ENCODE measurements around the gene STK26. TPM values are rescaled to one million over a fixed set of nuclear protein-coding genes. Genes with fewer than 3 reads are reported as not detected.
"Not testable (repeated sequence)": the region's sequence is repeated elsewhere in the genome, so short reads cannot be mapped to it uniquely, and the experiment has no call there.

STK26 gene
- total RNA-seq, 4 donors from 2014 or later: 0.58 to 3.1 (median 0.86) TPM

DNA sequence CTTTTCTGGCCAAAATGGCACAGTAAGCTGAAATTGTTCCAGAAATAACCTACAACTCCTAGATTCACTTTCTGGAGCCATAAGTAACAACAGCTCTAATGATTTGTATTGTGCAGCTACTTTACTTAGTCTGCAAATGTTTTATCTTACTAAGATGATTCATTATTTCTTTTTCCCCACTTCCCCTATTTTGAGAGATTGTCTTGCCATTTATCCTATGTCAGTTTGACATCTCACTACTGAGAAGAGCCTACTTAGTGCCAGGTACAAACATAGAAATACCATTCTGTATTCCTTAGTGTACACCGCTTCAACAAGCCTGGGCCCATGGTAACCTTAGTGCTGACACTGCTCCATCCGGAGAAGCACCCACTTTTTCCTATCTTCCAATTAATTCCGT is 13.8 kb upstream of the STK26 start:
- ATAC-seq (no peak), DNase-seq (no peak)
- Histone ChIP-seq H3K27ac (no peak overlapping the region), H3K4me1 (no peaks in the 10 kb centered on the region), H3K4me3 (no peak overlapping the region), H3K36me3 (no peaks in the 10 kb centered on the region), H3K9me3 (no peaks in the 10 kb centered on the region), H3K27me3 (peaks cover 0 to 6% (median 0%) of the 10 kb centered on the region in 3 donors)
- TF ChIP-seq, protein P1, sequence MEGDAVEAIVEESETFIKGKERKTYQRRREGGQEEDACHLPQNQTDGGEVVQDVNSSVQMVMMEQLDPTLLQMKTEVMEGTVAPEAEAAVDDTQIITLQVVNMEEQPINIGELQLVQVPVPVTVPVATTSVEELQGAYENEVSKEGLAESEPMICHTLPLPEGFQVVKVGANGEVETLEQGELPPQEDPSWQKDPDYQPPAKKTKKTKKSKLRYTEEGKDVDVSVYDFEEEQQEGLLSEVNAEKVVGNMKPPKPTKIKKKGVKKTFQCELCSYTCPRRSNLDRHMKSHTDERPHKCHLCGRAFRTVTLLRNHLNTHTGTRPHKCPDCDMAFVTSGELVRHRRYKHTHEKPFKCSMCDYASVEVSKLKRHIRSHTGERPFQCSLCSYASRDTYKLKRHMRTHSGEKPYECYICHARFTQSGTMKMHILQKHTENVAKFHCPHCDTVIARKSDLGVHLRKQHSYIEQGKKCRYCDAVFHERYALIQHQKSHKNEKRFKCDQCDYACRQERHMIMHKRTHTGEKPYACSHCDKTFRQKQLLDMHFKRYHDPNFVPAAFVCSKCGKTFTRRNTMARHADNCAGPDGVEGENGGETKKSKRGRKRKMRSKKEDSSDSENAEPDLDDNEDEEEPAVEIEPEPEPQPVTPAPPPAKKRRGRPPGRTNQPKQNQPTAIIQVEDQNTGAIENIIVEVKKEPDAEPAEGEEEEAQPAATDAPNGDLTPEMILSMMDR (IDR thresholded peaks at IDR 0.05 in 4 of 5, conservative IDR thresholded peaks at IDR 0.05 in 1 of 5): no peak
- no peak for TF ChIP-seq POLR2A (IDR thresholded peaks at IDR 0.05)
- intact Hi-C loops (cut with DNase I; ENCODE audit: low total_unique reads) (no loop called here), in situ Hi-C loops (cut with MboI; ENCODE audit: low sequenced_read_pairs in 4 of 4) (no loop called here)

DNA sequence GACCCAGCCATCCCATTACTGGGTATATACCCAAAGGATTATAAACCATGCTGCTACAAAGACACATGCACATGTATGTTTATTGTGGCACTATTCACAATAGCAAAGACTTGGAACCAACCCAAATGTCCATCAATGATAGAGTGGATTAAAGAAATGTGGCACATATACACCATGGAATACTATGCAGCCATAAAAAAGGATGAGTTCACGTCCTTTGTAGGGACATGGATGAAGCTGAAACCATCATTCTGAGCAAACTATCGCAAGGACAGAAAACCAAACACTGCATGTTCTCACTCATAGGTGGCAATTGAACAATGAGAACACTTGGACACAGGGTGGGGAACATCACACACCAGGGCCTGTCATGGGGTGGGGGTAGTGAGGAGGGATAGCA is 12.9 kb upstream of the STK26 start:
- in situ Hi-C loops (cut with MboI; ENCODE audit: low sequenced_read_pairs in 4 of 4); ATAC-seq; H3K9me3 ChIP-seq; H3K4me3 ChIP-seq; H3K27ac ChIP-seq; H3K27me3 ChIP-seq; H3K4me1 ChIP-seq; intact Hi-C loops (cut with DNase I; ENCODE audit: low total_unique reads); DNase-seq; H3K36me3 ChIP-seq: not testable (repeated sequence)

DNA sequence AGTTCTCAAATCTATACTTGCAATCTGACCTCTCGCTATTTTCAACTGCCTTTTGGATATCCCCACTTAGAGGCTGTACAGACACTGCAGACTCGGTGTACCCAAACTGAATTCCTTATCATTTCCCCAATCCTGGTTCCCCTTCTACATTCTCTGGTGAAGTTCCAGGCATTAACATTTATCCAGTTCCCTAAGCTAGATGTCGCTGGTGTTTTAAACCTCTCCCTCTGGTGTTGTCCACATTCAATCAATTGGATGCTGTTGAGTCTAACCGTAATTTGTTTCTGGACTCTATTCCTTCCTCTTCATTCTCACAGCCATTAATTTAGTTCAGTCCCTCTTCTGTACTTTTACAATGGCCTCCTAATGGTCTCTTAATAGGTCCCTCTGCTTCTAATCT is 7.2 kb upstream of the STK26 start:
- Histone ChIP-seq H3K27me3 (no peaks in the 10 kb centered on the region), H3K4me1 (no peaks in the 10 kb centered on the region), H3K27ac (no peak overlapping the region), H3K4me3 (no peak overlapping the region), H3K9me3 (no peaks in the 10 kb centered on the region), H3K36me3 (no peaks in the 10 kb centered on the region)
- no peak for ATAC-seq
- TF ChIP-seq POLR2A (IDR thresholded peaks at IDR 0.05): no peak
- TF ChIP-seq, protein P1 (IDR thresholded peaks at IDR 0.05 in 4 of 5, conservative IDR thresholded peaks at IDR 0.05 in 1 of 5): no peak
- in situ Hi-C loops (cut with MboI; ENCODE audit: low sequenced_read_pairs in 4 of 4) (no loop called here), intact Hi-C loops (cut with DNase I; ENCODE audit: low total_unique reads) (no loop called here)
- DNase-seq: no peak

DNA sequence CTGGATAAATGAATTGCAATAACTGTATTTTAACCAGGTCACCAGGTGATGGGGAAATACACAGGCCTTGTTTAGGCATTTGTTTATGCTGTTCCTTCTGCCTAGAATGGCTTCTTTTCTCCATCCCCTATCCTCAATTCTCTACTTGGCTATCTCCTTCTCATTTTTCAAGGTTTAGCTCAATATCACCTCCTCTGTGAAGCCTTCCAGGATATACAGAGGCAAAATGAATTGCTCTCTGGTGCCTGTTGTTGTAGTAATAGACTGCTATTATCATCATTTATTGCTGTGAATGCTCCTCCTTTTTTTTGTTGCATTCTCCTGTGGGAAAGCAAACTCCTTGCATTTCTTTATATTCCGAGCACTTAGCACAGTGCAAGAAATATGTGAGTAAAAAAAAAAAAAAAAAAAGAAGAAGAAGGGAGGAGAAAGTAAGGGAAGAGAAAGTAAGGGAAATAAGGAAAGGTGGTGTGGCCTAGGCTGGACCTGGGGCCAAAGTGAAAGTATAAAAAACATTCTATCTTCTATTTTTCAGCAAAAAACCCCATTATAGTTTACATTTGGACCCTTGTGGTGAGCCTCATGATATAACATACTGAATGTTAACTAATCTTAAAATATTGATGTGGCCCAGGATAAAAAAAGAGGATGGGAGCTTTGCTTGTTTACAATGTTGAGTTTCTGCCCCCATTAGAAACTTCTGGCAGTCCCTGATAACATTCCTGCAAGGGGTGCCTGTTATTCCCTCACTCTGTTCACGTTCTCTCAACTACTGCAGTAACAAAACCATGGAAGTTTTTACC is 6.3 kb upstream of the STK26 start:
- no peak for TF ChIP-seq POLR2A (IDR thresholded peaks at IDR 0.05)
- TF ChIP-seq, protein P1 (IDR thresholded peaks at IDR 0.05 in 4 of 5, conservative IDR thresholded peaks at IDR 0.05 in 1 of 5): no peak
- intact Hi-C loops (cut with DNase I; ENCODE audit: low total_unique reads) (no loop called here), in situ Hi-C loops (cut with MboI; ENCODE audit: low sequenced_read_pairs in 4 of 4) (no loop called here)
- no peaks in the 10 kb centered on the region for H3K36me3 ChIP-seq
- no peaks in the 10 kb centered on the region for H3K27me3 ChIP-seq
- no peak overlapping the region for H3K4me3 ChIP-seq
- no peaks in the 10 kb centered on the region for H3K9me3 ChIP-seq
- H3K4me1 ChIP-seq: no peaks in the 10 kb centered on the region
- ATAC-seq (no peak), DNase-seq (no peak)
- no peak overlapping the region for H3K27ac ChIP-seq

DNA sequence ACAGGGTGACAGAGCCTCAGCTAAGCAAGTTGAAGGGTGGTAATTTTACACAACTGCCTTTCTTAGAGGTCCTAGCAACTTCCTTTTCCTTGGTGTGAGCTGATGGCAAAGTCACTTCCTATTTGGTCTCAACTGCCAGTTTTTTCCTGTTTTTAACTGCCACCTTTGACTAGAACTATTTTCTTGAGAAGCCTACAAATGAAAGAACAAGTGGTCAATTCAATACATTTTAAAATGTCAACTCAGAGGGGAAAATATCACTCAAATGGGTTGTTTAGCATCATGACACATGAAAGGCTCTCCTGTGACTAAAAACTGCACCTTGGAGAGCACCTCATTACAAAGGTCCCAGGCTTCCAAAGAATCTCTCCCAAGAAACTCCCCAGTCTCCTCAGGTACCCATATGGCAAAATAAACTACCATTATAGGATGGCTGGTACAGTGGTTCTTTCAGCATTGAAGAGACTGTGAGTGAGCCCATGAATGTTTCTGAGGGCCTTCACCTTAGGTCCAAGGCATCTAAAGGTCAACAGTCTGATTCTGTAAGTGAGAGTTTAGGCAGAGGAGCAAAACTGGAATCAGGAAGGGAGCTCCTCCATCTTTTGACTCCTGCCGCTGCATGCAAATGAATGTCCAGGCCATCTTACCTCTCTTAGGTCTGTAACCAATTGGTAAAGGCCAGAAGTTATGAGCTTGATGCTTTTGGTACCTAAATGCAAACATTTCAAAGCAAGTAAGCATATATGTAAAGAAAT is 5.5 kb upstream of the STK26 start:
- H3K27ac ChIP-seq: no peak overlapping the region
- in situ Hi-C loops (cut with MboI; ENCODE audit: low sequenced_read_pairs in 4 of 4): no loop called here
- intact Hi-C loops (cut with DNase I; ENCODE audit: low total_unique reads): no loop called here
- peaks cover 0 to 1% of the 10 kb centered on the region in 2 donors for H3K4me1 ChIP-seq
- ATAC-seq (no peak), DNase-seq (no peak)
- H3K27me3 ChIP-seq: no peaks in the 10 kb centered on the region
- H3K4me3 ChIP-seq: no peak overlapping the region
- no peaks in the 10 kb centered on the region for H3K9me3 ChIP-seq
- no peaks in the 10 kb centered on the region for H3K36me3 ChIP-seq
- TF ChIP-seq, protein P1 (IDR thresholded peaks at IDR 0.05 in 4 of 5, conservative IDR thresholded peaks at IDR 0.05 in 1 of 5): no peak
- no peak for TF ChIP-seq POLR2A (IDR thresholded peaks at IDR 0.05)

Measured in gastrocnemius medialis (tissue), 4 donors.